HCT116 (cell line): Measurements from ENCODE around the gene KRTAP6-3. TPM values are rescaled to one million over a fixed set of nuclear protein-coding genes. Genes with fewer than 3 reads are reported as not detected.

Experiments
- ATAC-seq: fragments of 200-7000 bp; cut with Tn5 transposase; 2 replicates; pipeline ENCODE4 v1.9.1; 2020; ENCODE audit warnings: mild to moderate bottlenecking, moderate library complexity
- BruUV-seq: library from RNA; stranded (reverse); fragments of 400-500 nt; replicated peaks from 2 replicates; lab custom pipeline; 2021; lab: Mats Ljungman, UMichigan
- CTCF ChIA-PET: fragments of 300-600 bp; sonication (Branson Sonifier 250); formaldehyde crosslinking; loops from one replicate; lab custom pipeline; 2021; ENCODE audit warnings: antibody characterized with exemption; lab: Charles Lee
- POLR2A ChIA-PET: fragments of 300-600, 350-600 bp; sonication (Branson Sonifier 250); formaldehyde crosslinking; loops from one replicate; lab custom pipeline; 2021; ENCODE audit warnings: antibody characterized with exemption; lab: Charles Lee
- RAD21 ChIA-PET, 2 experiments: fragments of 300-600 bp; sonication (Branson Sonifier 250); formaldehyde crosslinking; loops; one replicate each; lab custom pipeline; 2023; ENCODE audit warnings: low total read pairs in 2 of 2; ENCODE audit not compliant: uncharacterized antibody in 2 of 2, unreplicated experiment in 2 of 2, low non-redundant PET in 1 of 2; lab: Charles Lee
- DNase-seq: peaks from one replicate; pipeline ENCODE4 v3.0.0-alpha.2; 2010; ENCODE audit warnings: low read depth, low spot score
- H2AFZ ChIP-seq: fragments of 200-600 bp; shearing (Covaris generic), sonication (generic); 2 replicates; pipeline ENCODE4 v1.6.1; 2017; ENCODE audit warnings: low read depth, mixed run types, mixed read lengths, antibody characterized with exemption, low read length; ENCODE audit not compliant: poor library complexity, severe bottlenecking
- H3K27ac ChIP-seq: 2 replicates; pipeline ENCODE4 v1.5.1; 2012; ENCODE audit warnings: low read depth, low read length
- H3K27me3 ChIP-seq: fragments of 200-600 bp; sonication (generic); 2 replicates; pipeline ENCODE4 v1.6.1; 2016; ENCODE audit warnings: mixed run types, low read length, mixed read lengths; ENCODE audit not compliant: insufficient read depth
- H3K36me3 ChIP-seq, 2 experiments: fragments of 200-500 bp in 1 of 2; fragments of 200-600 bp in 1 of 2; sonication (Bioruptor generic) in 1 of 2; sonication (generic) in 1 of 2; 2 replicates each; pipeline versions ENCODE4 v1.5.1 to v1.6.1; 2014 to 2016; ENCODE audit warnings: low read length in 2 of 2, inconsistent platforms in 1 of 2, mixed read lengths in 1 of 2, mixed run types in 1 of 2; ENCODE audit not compliant: insufficient read depth in 2 of 2, control insufficient read depth in 1 of 2
- H3K4me1 ChIP-seq, 2 experiments: fragments of 200-600 bp in 1 of 2; sonication (generic) in 1 of 2; 2 replicates each; pipeline versions ENCODE4 v1.5.1 to v1.6.1; 2012 to 2017; ENCODE audit warnings: low read length in 2 of 2, inconsistent platforms in 1 of 2, mild to moderate bottlenecking in 1 of 2, mixed read lengths in 1 of 2, mixed run types in 1 of 2, moderate library complexity in 1 of 2; ENCODE audit not compliant: insufficient read depth in 2 of 2, control insufficient read depth in 1 of 2
- H3K4me2 ChIP-seq: fragments of 200-600 bp; sonication (generic); 2 replicates; pipeline ENCODE4 v1.6.1; 2017; ENCODE audit warnings: mixed run types, low read length, mixed read lengths
- H3K4me3 ChIP-seq, 2 experiments: fragments of 200-600 bp in 1 of 2; sonication (generic) in 1 of 2; replicated peaks in 1 of 2; 2 replicates each; pipeline ENCODE4 v1.5.1; 2011 to 2016; ENCODE audit warnings: low read length in 2 of 2, control low read depth in 1 of 2, low read depth in 1 of 2, mild to moderate bottlenecking in 1 of 2, mixed read lengths in 1 of 2, mixed run types in 1 of 2
- H3K79me2 ChIP-seq: fragments of 200-600 bp; sonication (generic); 2 replicates; pipeline ENCODE4 v1.6.1; 2017; ENCODE audit warnings: mild to moderate bottlenecking, mixed run types, low read length, moderate library complexity, mixed read lengths; ENCODE audit not compliant: insufficient read depth
- H3K9ac ChIP-seq: fragments of 200-600 bp; sonication (generic); 2 replicates; pipeline ENCODE4 v1.6.1; 2016; ENCODE audit warnings: low read length, mixed read lengths
- H3K9me2 ChIP-seq: fragments of 200-600 bp; sonication (generic), shearing (Covaris generic); 2 replicates; pipeline ENCODE4 v1.6.1; 2017; ENCODE audit warnings: mixed run types, mild to moderate bottlenecking, moderate library complexity; ENCODE audit not compliant: insufficient read depth
- H3K9me3 ChIP-seq, 2 experiments: fragments of 200-500 bp in 1 of 2; fragments of 200-600 bp in 1 of 2; sonication (Bioruptor generic) in 1 of 2; sonication (generic) in 1 of 2; 2 replicates each; pipeline ENCODE4 v1.6.1; 2014 to 2017; ENCODE audit warnings: low read length in 2 of 2, mixed read lengths in 2 of 2, inconsistent platforms in 1 of 2, low read depth in 1 of 2, mild to moderate bottlenecking in 1 of 2, mixed run types in 1 of 2, moderate library complexity in 1 of 2; ENCODE audit not compliant: control insufficient read depth in 1 of 2, insufficient read depth in 1 of 2
- H4K20me1 ChIP-seq: fragments of 200-600 bp; sonication (generic), shearing (Covaris generic); 2 replicates; pipeline ENCODE4 v1.6.1; 2017; ENCODE audit warnings: mixed run types, mild to moderate bottlenecking, moderate library complexity; ENCODE audit not compliant: insufficient read depth
- ATF3 ChIP-seq: IDR thresholded peaks from 2 replicates; pipeline ENCODE4 v1.6.1; 2012
- CBX3 ChIP-seq: IDR thresholded peaks from 2 replicates; pipeline ENCODE4 v1.6.1; 2012; ENCODE audit warnings: low read depth
- CTCF ChIP-seq, 3 experiments: fragments of 200-600 bp in 1 of 3; sonication (generic) in 1 of 3; IDR thresholded peaks in 2 of 3; conservative IDR thresholded peaks in 1 of 3; 2 replicates each; pipeline ENCODE4 v1.5.1; 2012 to 2017; ENCODE audit warnings: low read depth in 2 of 3, low read length in 2 of 3, antibody characterized with exemption in 1 of 3, borderline replicate concordance in 1 of 3, control low read depth in 1 of 3, mild to moderate bottlenecking in 1 of 3, mixed read lengths in 1 of 3, mixed run types in 1 of 3, moderate library complexity in 1 of 3; ENCODE audit not compliant: insufficient read depth in 1 of 3
- EGR1 ChIP-seq: IDR thresholded peaks from 2 replicates; pipeline ENCODE4 v1.6.1; 2012; ENCODE audit warnings: low read depth
- ELF1 ChIP-seq: IDR thresholded peaks from 2 replicates; pipeline ENCODE4 v1.6.1; 2012; ENCODE audit warnings: low read depth, borderline replicate concordance
- EZH2 ChIP-seq: fragments of 200-600 bp; sonication (generic); IDR thresholded peaks from 2 replicates; pipeline ENCODE4 v1.6.1; 2017; ENCODE audit warnings: antibody characterized with exemption, mixed run types
- EZH2phosphoT487 ChIP-seq: fragments of 200-600 bp; IDR thresholded peaks from 2 replicates; pipeline ENCODE4 v1.6.1; 2018; ENCODE audit warnings: antibody characterized with exemption, borderline replicate concordance
- FOSL1 ChIP-seq: IDR thresholded peaks from 2 replicates; pipeline ENCODE4 v1.6.1; 2012; ENCODE audit warnings: low read depth
- MAX ChIP-seq: IDR thresholded peaks from 2 replicates; pipeline ENCODE4 v1.6.1; 2012
- POLR2A ChIP-seq: IDR thresholded peaks from 2 replicates; pipeline ENCODE4 v1.7.0; 2011; ENCODE audit warnings: borderline replicate concordance; ENCODE audit not compliant: insufficient read depth, insufficient read length; ENCODE audit errors: extremely low read depth
- REST ChIP-seq: IDR thresholded peaks from 2 replicates; pipeline ENCODE4 v1.6.1; 2012; ENCODE audit warnings: low read depth
- SIN3A ChIP-seq: IDR thresholded peaks from 2 replicates; pipeline ENCODE4 v1.6.1; 2012; ENCODE audit warnings: low read depth
- SP1 ChIP-seq: IDR thresholded peaks from 2 replicates; pipeline ENCODE4 v1.6.1; 2012; ENCODE audit warnings: low read depth
- YY1 ChIP-seq: IDR thresholded peaks from 2 replicates; pipeline ENCODE4 v1.6.1; 2011; ENCODE audit warnings: low read length, low read depth, moderate library complexity, mild to moderate bottlenecking; ENCODE audit not compliant: insufficient replicate concordance; ENCODE audit errors: extremely low read depth
- ZBTB33 ChIP-seq: IDR thresholded peaks from 2 replicates; pipeline ENCODE4 v1.6.1; 2011; ENCODE audit warnings: mild to moderate bottlenecking, low read length, moderate library complexity; ENCODE audit not compliant: insufficient replicate concordance; ENCODE audit errors: extremely low read depth
- ZFX ChIP-seq: fragments of 450-650 bp; IDR thresholded peaks from 2 replicates; pipeline ENCODE4 v1.6.1; 2017
- ZNF274 ChIP-seq: fragments of 200-500 bp; sonication (Bioruptor generic); IDR thresholded peaks from 2 replicates; pipeline ENCODE4 v1.6.1; 2014; ENCODE audit warnings: mild to moderate bottlenecking, low read depth, low read length, inconsistent platforms
- intact Hi-C: fragments of 100-400 bp; cut with micrococcal nuclease; formaldehyde crosslinking; loops from 2 replicates; pipeline ENCODE4 v1.10.0; 2022
- total RNA-seq: library from RNA; stranded (reverse); gene quantifications from one replicate; pipeline ENCODE4 v1.2.1, GENCODE V29; 2021; ENCODE audit not compliant: unreplicated experiment

KRTAP6-3 gene
- total RNA-seq, 1 experiment from 2014 or later: not detected

GRCh38 chr21:30616125-30616524 is 23.9 kb downstream of the KRTAP6-3 start, which contains the start of gene KRTAP20-1:
Gene KRTAP20-1, plus strand, starts transcription at chr21:30616425. Its CDS starts 30 bp downstream, at chr21:30616455.
- Histone ChIP-seq H3K4me1 (no peaks in the 10 kb centered on the region), H2AFZ (no peak within 1 kb of the TSS), H3K4me3 (no peak within 1 kb of the TSS), H3K9ac (no peak within 1 kb of the TSS), H3K4me2 (no peak within 1 kb of the TSS), H3K9me2 (no peaks in the 10 kb centered on the region), H3K79me2 (no peaks in the 10 kb centered on the region), H3K27ac (no peak within 1 kb of the TSS)
- DNase-seq: no peak
- POLR2A ChIA-PET: no interaction called here
- RAD21 ChIA-PET: no interaction called here
- intact Hi-C loops: no loop called here
- CTCF ChIA-PET: no interaction called here
- no TSS peak for BruUV-seq
- no peak for TF ChIP-seq ZBTB33
- no peak for TF ChIP-seq ELF1
- TF ChIP-seq REST: no peak
- no peak for TF ChIP-seq POLR2A
- no peak for TF ChIP-seq YY1
- TF ChIP-seq EZH2phosphoT487: no peak
- TF ChIP-seq ATF3: no peak
- no peak for TF ChIP-seq SP1
- TF ChIP-seq EZH2: no peak
- TF ChIP-seq MAX: no peak
- no peak for TF ChIP-seq ZFX
- no peak for TF ChIP-seq SIN3A
- TF ChIP-seq FOSL1: no peak
- TF ChIP-seq ZNF274: no peak
- no peak for TF ChIP-seq CTCF (IDR thresholded peaks at IDR 0.05 in 2 of 3, conservative IDR thresholded peaks at IDR 0.05 in 1 of 3; ENCODE audit: borderline replicate concordance in 1 of 3, insufficient read depth in 1 of 3, low read depth in 2 of 3, low read length in 2 of 3)
- TF ChIP-seq CBX3: no peak
- TF ChIP-seq EGR1: no peak
- TF ChIP-seq, all 23 proteins: peak for 0
- ATAC-seq: no peak
- H3K36me3 ChIP-seq: no peaks in the 10 kb centered on the region
- H4K20me1 ChIP-seq: no peaks in the 10 kb centered on the region
- H3K27me3 ChIP-seq: no peaks in the 10 kb centered on the region
- peaks cover 13 to 20% of the 10 kb centered on the region in 2 experiments; a peak in 2 of 4 replicates for H3K9me3 ChIP-seq
